PC-9 (cell line): ENCODE measurements around the gene C5orf15. TPM values are rescaled to one million over a fixed set of nuclear protein-coding genes. Genes with fewer than 3 reads are reported as not detected.

Experiments used
- BruUV-seq: library from RNA; stranded (reverse); fragments of 400-500 nt; replicated peaks from 2 replicates; lab custom pipeline; 2021; lab: Mats Ljungman, UMichigan
- CTCF ChIA-PET: fragments of 300-600 bp; sonication (Branson Sonifier 250); formaldehyde crosslinking; loops from one replicate; lab custom pipeline; 2022; ENCODE audit warnings: antibody characterized with exemption; lab: Charles Lee
- POLR2A ChIA-PET: fragments of 300-600 bp; sonication (Branson Sonifier 250); formaldehyde crosslinking; loops from one replicate; lab custom pipeline; 2022; ENCODE audit warnings: antibody characterized with exemption; ENCODE audit not compliant: unreplicated experiment; lab: Charles Lee
- DNase-seq, 2 experiments: peaks; one replicate each; pipeline versions ENCODE4 v3.0.0 to v3.0.0-alpha.2; 2015 to 2022; ENCODE audit warnings: mixed read lengths in 1 of 2
- H2AFZ ChIP-seq: fragments of 200-600 bp; sonication (generic); 2 replicates; pipeline ENCODE4 v1.8.1; 2017; ENCODE audit warnings: antibody characterized with exemption
- H3F3A ChIP-seq: fragments of 200-600 bp; sonication (generic); 2 replicates; pipeline ENCODE4 v1.8.1; 2017; ENCODE audit warnings: antibody characterized with exemption, mild to moderate bottlenecking, low read depth; ENCODE audit not compliant: insufficient read depth
- H3K27ac ChIP-seq: fragments of 200-600 bp; sonication (generic); 2 replicates; pipeline ENCODE4 v1.6.1; 2016; ENCODE audit warnings: mixed run types
- H3K27me3 ChIP-seq: fragments of 200-600 bp; sonication (generic); 2 replicates; pipeline ENCODE4 v1.6.1; 2016; ENCODE audit warnings: low read depth, mixed run types; ENCODE audit not compliant: insufficient read depth
- H3K36me3 ChIP-seq: fragments of 200-600 bp; sonication (generic); 2 replicates; pipeline ENCODE4 v1.6.1; 2016; ENCODE audit warnings: low read depth, mixed run types
- H3K4me1 ChIP-seq: fragments of 200-600 bp; sonication (generic); replicated peaks from 2 replicates; pipeline ENCODE4 v1.6.1; 2016; ENCODE audit warnings: mixed run types; ENCODE audit not compliant: insufficient read depth
- H3K4me2 ChIP-seq: fragments of 200-600 bp; sonication (generic); 2 replicates; pipeline ENCODE4 v1.6.1; 2017; ENCODE audit warnings: mixed run types
- H3K4me3 ChIP-seq: fragments of 200-600 bp; sonication (generic); 2 replicates; pipeline ENCODE4 v1.6.1; 2016; ENCODE audit warnings: mixed run types
- H3K79me2 ChIP-seq: fragments of 200-600 bp; sonication (generic); 2 replicates; pipeline ENCODE4 v1.6.1; 2017; ENCODE audit warnings: low read depth, mixed run types
- H3K9me2 ChIP-seq: fragments of 200-600 bp; sonication (generic); 2 replicates; pipeline ENCODE4 v1.8.1; 2017; ENCODE audit warnings: mild to moderate bottlenecking; ENCODE audit not compliant: insufficient read depth
- H3K9me3 ChIP-seq: fragments of 200-600 bp; sonication (generic); 2 replicates; pipeline ENCODE4 v1.8.1; 2016; ENCODE audit warnings: low read depth; ENCODE audit not compliant: insufficient read depth
- H4K20me1 ChIP-seq: fragments of 200-600 bp; sonication (generic); 2 replicates; pipeline ENCODE4 v1.8.1; 2017; ENCODE audit not compliant: insufficient read depth
- EZH2 ChIP-seq: fragments of 200-600 bp; sonication (generic); IDR thresholded peaks from 2 replicates; pipeline ENCODE4 v1.8.0; 2017; ENCODE audit warnings: antibody characterized with exemption, low read depth
- intact Hi-C: fragments of 100-400 bp; cut with micrococcal nuclease; formaldehyde crosslinking; loops from one replicate; pipeline ENCODE4 v1.10.0; 2022; ENCODE audit not compliant: unreplicated experiment
- total RNA-seq: library from RNA; stranded (reverse); gene quantifications from 2 replicates; pipeline ENCODE4 v1.2.3, GENCODE V29; 2021
- TF ChIP-seq, protein P1 (sequence below): fragments of 200-600 bp; sonication (generic); conservative IDR thresholded peaks from 2 replicates; pipeline ENCODE4 v1.6.1; 2017; ENCODE audit warnings: mixed run types, antibody characterized with exemption, mild to moderate bottlenecking, moderate library complexity

Gene C5orf15
- total RNA-seq, 1 experiment from 2014 or later = 45.0 TPM

DNA sequence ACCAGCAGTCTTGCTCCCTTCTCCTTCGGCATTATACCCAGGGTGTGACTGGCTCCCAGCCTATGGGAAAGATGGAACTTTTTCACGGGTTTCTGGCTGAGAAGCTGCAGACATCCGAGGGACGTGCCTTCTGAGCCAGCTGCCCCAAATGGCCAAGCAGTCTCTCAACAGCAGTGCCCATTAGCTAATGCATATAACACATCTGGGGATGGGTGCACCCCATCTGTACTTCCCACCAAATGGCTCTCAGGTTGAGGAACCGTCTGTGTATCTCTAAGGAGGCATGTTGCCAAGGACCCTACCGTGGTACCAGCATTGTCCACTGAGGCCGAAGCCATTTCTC lies 25.0 kb downstream of the C5orf15 start:
- H3K79me2 ChIP-seq = no peaks in the 10 kb centered on the region
- peak overlapping the region; percentile 5; the same call in 1 of the 2 replicates for H3K4me2 ChIP-seq
- H3K36me3 ChIP-seq = no peaks in the 10 kb centered on the region
- no peak for DNase-seq
- CTCF ChIA-PET = no interaction called here
- H3K9me3 ChIP-seq = no peaks in the 10 kb centered on the region; the same call in 1 of the 2 replicates
- H3K4me1 ChIP-seq = peaks cover 37% of the 10 kb centered on the region
- POLR2A ChIA-PET = no interaction called here
- H3K4me3 ChIP-seq = no peak overlapping the region
- intact Hi-C loops = no loop called here
- no peaks in the 10 kb centered on the region for H3K9me2 ChIP-seq
- no peaks in the 10 kb centered on the region for H3K27me3 ChIP-seq
- peaks cover 20% of the 10 kb centered on the region for H3F3A ChIP-seq
- no peaks in the 10 kb centered on the region for H4K20me1 ChIP-seq
- H3K27ac ChIP-seq = no peak overlapping the region
- TF ChIP-seq, protein P1, sequence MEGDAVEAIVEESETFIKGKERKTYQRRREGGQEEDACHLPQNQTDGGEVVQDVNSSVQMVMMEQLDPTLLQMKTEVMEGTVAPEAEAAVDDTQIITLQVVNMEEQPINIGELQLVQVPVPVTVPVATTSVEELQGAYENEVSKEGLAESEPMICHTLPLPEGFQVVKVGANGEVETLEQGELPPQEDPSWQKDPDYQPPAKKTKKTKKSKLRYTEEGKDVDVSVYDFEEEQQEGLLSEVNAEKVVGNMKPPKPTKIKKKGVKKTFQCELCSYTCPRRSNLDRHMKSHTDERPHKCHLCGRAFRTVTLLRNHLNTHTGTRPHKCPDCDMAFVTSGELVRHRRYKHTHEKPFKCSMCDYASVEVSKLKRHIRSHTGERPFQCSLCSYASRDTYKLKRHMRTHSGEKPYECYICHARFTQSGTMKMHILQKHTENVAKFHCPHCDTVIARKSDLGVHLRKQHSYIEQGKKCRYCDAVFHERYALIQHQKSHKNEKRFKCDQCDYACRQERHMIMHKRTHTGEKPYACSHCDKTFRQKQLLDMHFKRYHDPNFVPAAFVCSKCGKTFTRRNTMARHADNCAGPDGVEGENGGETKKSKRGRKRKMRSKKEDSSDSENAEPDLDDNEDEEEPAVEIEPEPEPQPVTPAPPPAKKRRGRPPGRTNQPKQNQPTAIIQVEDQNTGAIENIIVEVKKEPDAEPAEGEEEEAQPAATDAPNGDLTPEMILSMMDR = no peak
- TF ChIP-seq EZH2 = no peak
- no peak overlapping the region for H2AFZ ChIP-seq
- BruUV-seq = no TSS peak

DNA sequence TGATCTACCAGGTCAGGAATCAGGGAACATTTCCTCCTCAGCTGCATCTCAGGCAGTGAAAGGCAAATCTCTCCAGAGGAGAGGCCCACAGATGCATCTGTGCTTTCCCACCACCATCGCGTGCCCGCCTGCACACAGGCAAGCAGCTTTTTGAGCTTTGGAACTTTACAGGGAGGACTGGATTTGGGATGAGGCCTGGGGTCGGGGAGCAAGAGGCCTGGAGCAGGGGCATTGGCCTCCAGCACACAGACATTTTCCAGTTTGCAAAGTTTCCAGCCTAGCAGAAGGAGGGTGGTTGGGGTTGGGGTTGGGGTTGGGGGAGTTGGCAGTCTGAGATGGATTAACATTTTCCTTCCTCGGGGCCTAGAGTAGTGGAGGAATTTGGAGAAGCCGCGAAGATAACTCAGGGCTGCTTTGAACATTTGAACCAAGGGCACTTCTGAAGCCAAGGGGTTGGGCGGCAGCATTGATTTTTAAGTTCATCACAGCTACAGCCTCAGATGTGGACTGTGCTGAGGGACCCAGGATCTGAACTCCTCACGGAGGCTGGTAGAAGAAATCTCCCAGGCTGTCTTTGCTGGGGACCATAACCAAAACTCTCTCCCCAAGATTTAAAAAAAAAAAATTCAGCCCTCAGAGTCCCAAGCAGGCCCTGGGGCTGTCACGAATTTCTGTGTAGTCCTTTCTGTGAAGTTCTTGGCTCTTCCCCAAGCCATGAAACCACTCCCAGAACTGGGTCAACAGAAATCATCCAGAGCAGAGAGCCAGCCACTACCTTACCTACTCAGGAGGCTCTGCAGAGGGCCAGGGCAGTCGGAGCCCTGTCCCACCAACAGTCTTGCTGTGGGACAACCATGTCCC lies 25.6 kb downstream of the C5orf15 start:
- Histone ChIP-seq H3K4me1 (peaks cover 43% of the 10 kb centered on the region), H4K20me1 (no peaks in the 10 kb centered on the region), H3K4me3 (no peak overlapping the region), H3K27ac (no peak overlapping the region), H3K27me3 (no peaks in the 10 kb centered on the region), H3K36me3 (no peaks in the 10 kb centered on the region), H3F3A (peaks cover 26% of the 10 kb centered on the region), H3K9me3 (no peaks in the 10 kb centered on the region; the same call in 1 of the 2 replicates), H3K79me2 (no peaks in the 10 kb centered on the region), H2AFZ (no peak overlapping the region), H3K4me2 (peak overlapping the region; percentile 5; the same call in 1 of the 2 replicates), H3K9me2 (no peaks in the 10 kb centered on the region)
- DNase-seq = no peak
- POLR2A ChIA-PET = no interaction called here
- TF ChIP-seq EZH2 = no peak
- CTCF ChIA-PET = no interaction called here
- intact Hi-C loops = no loop called here
- BruUV-seq = no TSS peak

DNA sequence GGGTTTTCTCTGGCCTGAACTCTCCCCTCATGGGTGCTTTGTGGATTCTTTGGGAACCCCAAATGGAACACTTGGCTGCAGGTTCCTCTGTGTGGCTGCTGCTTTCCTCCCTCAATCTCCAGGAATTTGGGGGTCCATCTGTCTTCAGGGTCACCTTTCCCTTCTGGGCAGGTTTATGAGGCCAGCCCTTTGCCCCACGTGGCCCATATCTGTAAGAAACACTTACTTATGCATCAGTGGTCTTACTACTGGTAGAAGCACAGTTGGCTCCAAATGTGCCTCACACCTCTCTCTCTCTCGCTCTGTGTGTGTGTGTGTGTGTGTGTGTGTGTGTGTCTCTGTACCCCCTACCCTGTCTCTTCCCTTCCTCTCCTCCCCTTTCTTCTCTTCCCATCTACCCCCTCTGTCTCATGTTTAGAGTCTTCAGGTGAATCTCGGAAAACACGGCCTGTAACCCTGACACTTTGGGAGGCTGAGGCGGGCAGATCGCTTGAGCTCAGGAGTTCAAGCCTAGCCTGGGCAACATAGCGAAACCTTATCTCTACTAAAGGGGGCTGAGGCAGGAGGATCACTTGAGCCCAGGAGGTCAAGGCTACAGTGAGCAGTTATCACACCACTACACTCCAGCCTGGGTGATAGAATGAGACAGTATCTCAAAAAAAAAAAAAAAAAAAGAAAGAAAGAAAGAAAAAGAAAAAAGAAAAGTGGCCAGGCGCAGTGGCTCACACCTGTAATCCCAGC lies 26.8 kb downstream of the C5orf15 start:
- Histone ChIP-seq H3K4me2 (no peak overlapping the region), H4K20me1 (no peaks in the 10 kb centered on the region), H3K27me3 (no peaks in the 10 kb centered on the region), H3K36me3 (no peaks in the 10 kb centered on the region), H2AFZ (no peak overlapping the region), H3K4me3 (no peak overlapping the region), H3K79me2 (no peaks in the 10 kb centered on the region), H3K9me3 (no peaks in the 10 kb centered on the region; the same call in 1 of the 2 replicates), H3K4me1 (peaks cover 55% of the 10 kb centered on the region), H3F3A (peaks cover 38% of the 10 kb centered on the region), H3K27ac (no peak overlapping the region), H3K9me2 (no peaks in the 10 kb centered on the region)
- intact Hi-C loops = no loop called here
- no peak for DNase-seq
- CTCF ChIA-PET = no interaction called here
- BruUV-seq = no TSS peak
- TF ChIP-seq EZH2 = no peak
- TF ChIP-seq, protein P1 = no peak
- POLR2A ChIA-PET = no interaction called here
